Suprapubic skin (tissue), 3 donors: ENCODE data around the gene PTPRJ.

Experiments used
- CTCF ChIP-seq, 2 donors: fragments of 200-600 bp in 1 of 2; fragments of 450-650 bp in 1 of 2; sonication (generic) in 1 of 2; IDR thresholded peaks; one replicate each; pipeline ENCODE4 v1.5.1; 2016 to 2019; ENCODE audit warnings: antibody characterized with exemption in 2 of 2, mild to moderate bottlenecking in 1 of 2, moderate library complexity in 1 of 2
- POLR2A ChIP-seq, 2 donors: fragments of 450-650 bp; IDR thresholded peaks; one replicate each; pipeline ENCODE4 v1.6.1; 2017; ENCODE audit warnings: antibody characterized with exemption in 2 of 2, mild to moderate bottlenecking in 2 of 2, moderate library complexity in 2 of 2

GRCh38 chr11:47986219-47986618 is 5.9 kb downstream of the PTPRJ start:
- TF ChIP-seq POLR2A (IDR thresholded peaks at IDR 0.05) = no peak
- TF ChIP-seq CTCF (IDR thresholded peaks at IDR 0.05) = no peak
